GM12865 (cell line): ENCODE results near the gene MYO19.

Experiments
- DNase-seq: peaks from one replicate; pipeline ENCODE4 v3.0.0; 2010; ENCODE audit warnings: low read depth
- H3K4me3 ChIP-seq: 2 replicates; pipeline ENCODE4 v1.5.1; 2011; ENCODE audit warnings: mild to moderate bottlenecking, low read depth, low read length, control low read depth
- TF ChIP-seq, protein P1 (sequence below): IDR thresholded peaks from 2 replicates; pipeline ENCODE4 v1.5.1; 2011; ENCODE audit warnings: low read length, control low read depth, low read depth, inconsistent platforms; ENCODE audit not compliant: insufficient read depth; ENCODE audit errors: missing control alignments

The MYO19 gene

GRCh38 chr17:36475346-36475970 lies 59.2 kb downstream of the MYO19 start:
- TF ChIP-seq, protein P1, sequence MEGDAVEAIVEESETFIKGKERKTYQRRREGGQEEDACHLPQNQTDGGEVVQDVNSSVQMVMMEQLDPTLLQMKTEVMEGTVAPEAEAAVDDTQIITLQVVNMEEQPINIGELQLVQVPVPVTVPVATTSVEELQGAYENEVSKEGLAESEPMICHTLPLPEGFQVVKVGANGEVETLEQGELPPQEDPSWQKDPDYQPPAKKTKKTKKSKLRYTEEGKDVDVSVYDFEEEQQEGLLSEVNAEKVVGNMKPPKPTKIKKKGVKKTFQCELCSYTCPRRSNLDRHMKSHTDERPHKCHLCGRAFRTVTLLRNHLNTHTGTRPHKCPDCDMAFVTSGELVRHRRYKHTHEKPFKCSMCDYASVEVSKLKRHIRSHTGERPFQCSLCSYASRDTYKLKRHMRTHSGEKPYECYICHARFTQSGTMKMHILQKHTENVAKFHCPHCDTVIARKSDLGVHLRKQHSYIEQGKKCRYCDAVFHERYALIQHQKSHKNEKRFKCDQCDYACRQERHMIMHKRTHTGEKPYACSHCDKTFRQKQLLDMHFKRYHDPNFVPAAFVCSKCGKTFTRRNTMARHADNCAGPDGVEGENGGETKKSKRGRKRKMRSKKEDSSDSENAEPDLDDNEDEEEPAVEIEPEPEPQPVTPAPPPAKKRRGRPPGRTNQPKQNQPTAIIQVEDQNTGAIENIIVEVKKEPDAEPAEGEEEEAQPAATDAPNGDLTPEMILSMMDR = no peak
- no peak for DNase-seq
- H3K4me3 ChIP-seq = no peak overlapping the region

- TF ChIP-seq, protein P1 = no peak
- DNase-seq = no peak
- no peak overlapping the region for H3K4me3 ChIP-seq
These were observed 60.1 kb downstream of the MYO19 start for GRCh38 chr17:36474571-36474970.

DNA sequence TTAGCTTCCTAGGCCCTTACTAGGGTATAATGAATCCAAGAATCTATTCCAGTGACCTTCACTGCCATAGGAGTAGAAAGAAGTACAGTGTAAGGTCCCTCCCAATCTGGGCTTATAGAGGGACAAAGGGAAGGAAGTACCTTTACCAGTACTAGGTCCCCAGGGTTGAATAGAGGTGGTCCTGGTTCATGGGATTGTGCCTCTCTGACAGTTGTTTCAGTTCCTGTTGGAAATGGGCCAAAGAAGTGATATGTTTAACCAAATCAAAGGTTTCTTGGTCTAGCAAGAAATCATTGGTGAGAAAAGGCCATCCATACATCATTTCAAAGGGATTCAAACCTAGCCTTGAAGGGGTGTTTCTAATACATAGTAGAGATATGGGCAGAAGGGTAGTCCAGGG lies 64.2 kb downstream of the MYO19 start:
- no peak overlapping the region for H3K4me3 ChIP-seq
- DNase-seq = no peak
- TF ChIP-seq, protein P1 = no peak

DNA sequence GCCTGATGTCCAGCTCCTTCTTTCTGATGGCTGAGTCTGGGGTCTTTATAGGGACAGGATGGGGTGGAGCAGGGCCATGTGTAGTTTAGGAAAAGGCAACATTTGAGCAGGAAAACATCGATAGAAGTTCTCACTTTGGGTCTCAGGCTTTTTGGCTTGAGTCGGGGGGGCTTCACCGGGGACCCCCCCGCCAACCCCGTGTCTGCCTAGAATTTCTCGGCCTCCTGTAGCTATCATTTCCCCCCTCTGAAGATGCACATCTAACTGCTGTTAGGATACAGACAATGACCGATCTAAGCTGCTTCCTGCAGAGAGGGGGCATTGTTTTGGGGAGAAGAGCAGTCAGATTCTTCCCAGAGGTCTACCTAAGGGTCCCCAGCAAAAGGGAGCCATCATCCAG lies 64.9 kb downstream of the MYO19 start:
- TF ChIP-seq, protein P1 = no peak
- H3K4me3 ChIP-seq = no peak overlapping the region
- no peak for DNase-seq

GRCh38 chr17:36468903-36469635 lies 65.6 kb downstream of the MYO19 start:
- no peak for DNase-seq
- TF ChIP-seq, protein P1 = no peak
- no peak overlapping the region for H3K4me3 ChIP-seq

DNA sequence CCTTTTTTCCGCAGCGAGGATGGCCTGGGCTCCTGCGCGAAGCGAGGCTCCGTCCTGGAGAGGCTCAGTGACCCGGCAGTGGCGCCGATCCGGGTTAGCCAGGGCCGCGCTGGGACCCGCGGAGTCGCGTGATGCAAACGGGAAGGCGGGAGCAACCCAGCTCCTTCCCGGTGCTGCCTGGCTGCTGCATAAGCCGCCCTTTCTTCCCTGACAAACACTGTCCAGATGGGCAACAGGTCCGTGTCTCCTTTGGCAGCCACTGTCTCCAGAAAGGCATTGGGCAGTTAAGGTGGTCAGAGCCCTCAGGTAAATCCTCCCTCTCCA lies 69.9 kb downstream of the MYO19 start:
- TF ChIP-seq, protein P1 = no peak
- no peak for DNase-seq
- H3K4me3 ChIP-seq = no peak overlapping the region
